NCI-H345 treated with DMSO at 0.1 percent for 48 hours (cell line): ENCODE results near the gene MYMX.
"Not testable (repeated sequence)": the region's sequence is repeated elsewhere in the genome, so short reads cannot be mapped to it uniquely, and the experiment has no call there.

Experiments
- DNase-seq: peaks from one replicate; lab custom pipeline; 2025; ENCODE audit not compliant: unreplicated experiment; lab: John Stamatoyannopoulos, UW

Gene MYMX

DNA sequence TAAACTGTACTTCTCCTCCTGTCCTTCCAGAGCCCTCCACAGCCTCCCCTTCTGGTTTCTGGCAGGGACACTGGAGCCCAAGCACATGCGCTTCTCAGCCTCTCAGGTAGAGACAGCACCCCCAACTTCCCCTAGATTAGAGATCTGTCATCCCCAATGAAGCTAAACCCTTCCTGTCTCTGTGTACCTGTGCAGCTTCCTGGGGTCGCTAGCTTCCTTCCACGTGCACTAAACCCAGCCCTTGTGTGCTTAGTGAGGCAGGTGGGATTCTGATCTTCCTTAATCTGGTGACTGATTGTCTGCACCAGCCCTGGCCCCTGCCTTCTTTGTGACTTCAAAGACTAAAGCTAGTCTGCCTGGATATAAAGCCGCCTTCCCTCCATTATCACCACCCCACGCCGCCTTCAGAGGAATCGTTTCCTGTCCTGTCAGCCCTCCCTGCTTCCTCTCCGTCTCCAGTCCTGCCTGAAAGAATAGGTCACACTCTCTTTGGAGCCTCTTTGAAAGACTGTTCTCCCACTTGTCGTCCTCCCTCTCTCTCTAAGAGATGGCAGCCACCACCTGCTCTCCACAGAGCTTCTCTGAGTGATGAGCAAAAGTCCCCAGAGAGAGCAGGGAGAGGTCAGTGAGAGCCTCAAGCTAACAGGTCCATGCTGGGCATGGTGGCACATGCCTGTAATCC lies 30.6 kb upstream of the MYMX start:
- no peak for DNase-seq

DNA sequence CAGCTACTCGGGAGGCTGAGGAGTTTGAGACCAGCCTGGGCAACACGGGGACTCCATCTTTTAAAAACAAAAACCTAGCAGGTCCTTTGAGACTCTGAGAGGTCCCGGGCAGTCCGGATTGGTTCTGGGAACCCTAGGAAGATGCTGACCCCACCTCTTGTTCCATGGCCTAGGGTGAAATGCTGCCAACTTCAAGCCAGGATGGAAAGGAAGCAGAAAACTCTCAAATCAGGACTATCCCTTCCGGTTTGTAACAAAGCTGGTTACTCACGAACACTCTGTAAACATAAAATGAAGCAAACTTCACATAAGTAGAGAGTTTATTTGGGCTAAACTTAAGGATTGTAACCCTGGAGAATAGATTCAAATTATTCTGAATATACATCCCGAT lies 30.1 kb upstream of the MYMX start:
- DNase-seq, result no peak

DNA sequence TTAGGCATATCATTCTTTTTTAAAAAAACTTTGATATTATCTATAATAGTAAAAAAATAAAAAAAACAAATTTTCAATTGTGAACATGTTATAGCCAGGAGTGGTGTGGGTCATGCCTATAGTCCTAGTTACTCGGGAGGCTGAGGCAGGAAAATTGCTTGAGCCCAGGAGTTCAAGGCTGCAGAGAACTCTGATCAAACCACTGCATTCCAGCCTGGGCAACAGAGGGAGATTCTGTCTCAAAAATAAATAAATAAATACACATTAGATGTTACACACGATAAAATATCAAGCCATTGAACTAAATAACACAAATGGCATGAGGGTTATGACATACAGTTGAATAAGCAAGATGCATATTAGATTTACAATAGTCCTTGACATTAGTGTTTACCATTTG lies 27.9 kb upstream of the MYMX start:
- no peak for DNase-seq

DNA sequence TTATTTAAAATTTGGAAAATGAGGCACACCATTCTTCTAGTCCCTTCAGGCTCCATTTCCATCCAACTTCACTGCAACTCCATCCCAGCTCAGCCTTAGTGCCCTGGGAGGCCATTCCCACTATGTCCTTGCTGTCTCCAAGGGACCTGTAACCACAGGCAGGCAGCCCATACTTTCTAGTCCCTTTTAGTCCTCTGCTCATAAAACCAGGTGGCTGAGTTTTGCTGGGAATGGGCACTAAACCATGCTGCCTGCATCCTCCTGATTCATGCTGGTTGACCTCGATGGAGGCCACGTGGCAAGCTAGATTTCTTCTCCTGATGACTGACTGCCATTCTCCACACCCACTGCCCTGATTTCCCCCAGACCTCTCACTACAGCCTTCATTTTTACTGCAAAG lies 27.5 kb upstream of the MYMX start:
- DNase-seq, result no peak

DNA sequence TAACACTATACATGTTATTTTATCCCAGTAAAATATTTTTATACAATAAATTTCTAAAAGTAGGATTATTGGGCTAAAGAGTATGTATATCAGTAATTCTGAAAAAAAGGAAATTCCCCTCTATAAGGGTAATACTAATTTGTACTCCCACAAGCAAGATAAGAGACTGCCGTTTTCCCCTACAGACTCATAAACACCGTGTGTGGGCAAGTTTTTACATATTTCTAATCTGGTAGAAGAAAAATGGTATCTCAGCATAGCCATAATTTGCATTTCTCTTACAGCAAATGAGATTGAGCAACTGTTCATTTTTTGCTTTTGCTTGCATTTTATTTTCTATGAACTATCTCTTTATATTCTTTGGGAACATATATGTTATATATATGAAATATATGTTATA lies 26.0 kb upstream of the MYMX start:
- no peak for DNase-seq

DNA sequence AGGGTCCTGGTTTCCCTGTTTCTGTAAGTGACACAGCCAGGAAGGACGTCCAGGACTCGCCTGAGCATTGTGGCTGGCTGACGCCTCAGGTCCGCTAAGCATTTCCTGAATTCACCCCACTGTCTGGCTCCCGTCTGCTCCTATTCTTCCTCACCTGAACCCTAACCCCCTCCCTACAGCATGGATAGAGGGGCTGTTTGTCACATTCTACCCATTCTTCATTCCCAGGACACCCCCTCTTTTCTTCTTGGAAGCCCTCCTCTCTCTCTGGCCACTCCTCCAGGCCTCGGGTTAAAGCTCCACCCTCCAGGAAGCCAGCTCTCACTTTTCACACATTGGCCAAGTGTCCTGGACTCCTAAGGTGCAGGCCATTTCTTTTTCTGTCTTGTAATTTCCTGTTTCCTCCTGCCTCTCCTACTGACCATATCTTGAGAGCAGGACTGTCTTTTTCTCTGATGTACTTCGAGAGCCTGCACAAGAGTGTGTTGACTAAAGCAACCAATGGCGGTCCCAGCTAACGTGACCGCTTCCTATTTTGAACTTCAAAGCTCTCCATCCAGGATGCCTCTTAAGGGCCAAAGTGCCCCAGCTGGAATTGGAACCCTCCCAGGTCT lies 24.2 kb upstream of the MYMX start:
- DNase-seq, result no peak

DNA sequence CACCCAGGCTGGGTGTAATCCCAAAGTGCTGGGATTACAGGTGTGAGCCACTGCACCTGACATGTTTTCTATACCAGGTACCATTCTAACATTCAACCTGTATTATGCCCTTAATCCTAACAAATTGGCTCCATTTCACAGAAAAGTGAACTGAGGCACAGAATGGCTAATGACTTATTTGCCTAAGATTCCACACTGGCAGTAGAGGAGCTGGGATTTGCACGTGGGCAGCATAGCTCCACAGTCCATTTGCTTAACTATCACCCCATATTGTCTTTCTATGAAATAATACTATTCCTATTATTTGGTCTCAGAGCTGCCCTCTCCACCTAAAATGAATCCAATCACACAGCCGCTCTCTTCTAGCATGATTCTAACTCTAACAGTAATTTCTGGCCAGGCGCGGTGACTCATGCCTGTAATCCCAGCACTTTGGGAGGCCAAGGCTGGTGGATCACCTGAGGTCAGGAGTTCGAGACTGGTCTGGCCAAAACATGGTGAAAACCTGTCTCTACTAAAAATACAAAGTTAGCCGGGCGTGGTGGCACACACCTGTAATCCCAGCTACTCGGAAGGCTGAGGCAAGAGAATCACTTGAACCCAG lies 23.3 kb upstream of the MYMX start:
- DNase-seq, result no peak

DNA sequence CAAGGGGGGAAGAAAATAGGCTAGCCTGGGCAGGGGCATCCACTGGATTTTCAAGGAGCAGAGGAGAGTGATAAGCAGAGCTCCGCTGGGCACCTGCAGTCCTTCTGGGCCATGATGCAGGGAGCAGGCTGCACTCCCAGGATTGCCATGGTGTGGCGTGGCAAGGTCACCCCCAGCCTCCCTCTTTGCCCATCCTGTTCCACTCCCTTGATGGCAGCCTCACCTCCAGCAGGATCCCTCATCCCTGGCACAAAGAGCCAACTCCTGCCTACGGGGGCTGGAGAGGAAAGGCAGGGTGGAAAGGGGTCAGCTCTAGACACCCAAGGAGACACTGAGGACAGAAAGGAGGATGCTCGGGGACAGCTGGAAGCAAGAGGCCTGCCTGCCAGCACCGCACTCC lies 22.4 kb upstream of the MYMX start:
- DNase-seq, result no peak

DNA sequence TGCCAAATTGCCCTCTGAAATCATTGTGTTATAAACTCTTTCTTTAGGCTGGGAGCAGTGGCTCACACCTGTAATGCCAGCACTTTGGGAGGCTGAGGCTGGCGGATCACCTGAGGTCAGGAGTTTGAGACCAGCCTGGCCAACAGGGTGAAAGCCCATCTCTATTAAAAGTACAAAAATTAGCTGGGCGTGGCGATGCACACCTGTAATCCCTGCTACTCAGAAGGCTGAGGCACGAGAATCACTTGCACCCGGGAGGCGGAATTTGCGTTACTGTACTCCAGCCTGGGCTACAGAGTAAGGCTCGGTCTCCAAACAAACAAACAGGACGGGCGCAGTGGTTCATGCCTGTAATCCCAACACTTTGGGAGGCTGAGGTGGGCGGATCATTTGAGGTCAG lies 20.4 kb upstream of the MYMX start:
- not testable (repeated sequence) for DNase-seq

DNA sequence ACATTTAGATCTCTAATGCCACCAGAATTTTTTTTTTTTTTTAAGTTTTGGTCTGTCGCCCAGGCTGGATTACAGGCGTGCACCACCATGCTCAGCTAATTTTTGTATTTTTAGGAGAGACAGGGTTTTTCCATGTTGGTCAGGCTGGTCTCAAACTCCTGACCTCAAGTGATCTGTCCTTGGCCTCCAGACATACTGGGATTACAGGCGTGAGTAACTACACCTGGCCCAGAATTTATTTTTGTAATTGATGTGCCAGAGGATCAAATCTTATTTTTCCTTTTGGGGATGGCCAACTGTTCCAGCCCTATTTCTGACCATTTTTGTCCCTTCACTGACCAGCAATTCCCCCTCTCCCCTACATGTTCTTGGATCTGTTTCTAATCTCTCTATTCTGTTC lies 18.0 kb upstream of the MYMX start:
- DNase-seq, result no peak

DNA sequence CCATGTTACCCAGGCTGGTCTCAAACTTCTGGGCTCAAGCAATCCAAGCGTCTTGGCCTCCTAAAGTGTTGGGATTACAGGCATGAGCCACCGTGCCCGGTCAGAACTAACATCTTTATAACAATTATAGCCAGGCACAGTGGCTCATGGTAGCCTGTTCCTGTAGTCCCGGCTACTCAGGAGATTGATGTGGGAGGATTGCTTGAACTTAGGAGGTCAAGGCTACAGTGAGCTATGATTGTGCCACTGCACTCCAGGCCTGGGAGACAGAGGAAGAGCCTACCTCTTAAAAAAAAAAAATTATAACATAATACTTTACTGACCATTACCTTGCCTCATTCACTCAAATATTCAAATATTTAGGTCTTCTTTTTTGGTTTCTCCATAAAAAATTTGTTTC lies 16.8 kb upstream of the MYMX start:
- DNase-seq, result no peak

DNA sequence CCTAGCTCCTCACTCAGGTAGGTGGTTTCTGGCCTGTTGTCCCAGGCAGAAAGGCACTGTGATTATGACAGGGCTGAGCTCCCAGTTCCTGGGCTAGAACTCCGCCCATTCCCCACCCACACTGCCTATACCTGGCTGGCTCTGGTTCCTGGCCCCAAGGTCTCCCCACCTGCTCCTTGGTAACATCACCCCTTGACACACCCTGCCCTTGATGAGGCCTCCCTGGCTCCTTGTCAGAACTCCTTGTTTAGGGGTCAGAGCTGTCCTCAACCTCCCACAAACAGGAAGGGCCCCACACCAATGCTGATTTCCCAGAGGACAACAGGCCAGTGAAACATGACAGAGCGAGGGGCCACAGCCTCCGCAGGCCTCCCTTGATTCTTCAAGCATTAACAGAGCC lies 15.5 kb upstream of the MYMX start:
- no peak for DNase-seq

DNA sequence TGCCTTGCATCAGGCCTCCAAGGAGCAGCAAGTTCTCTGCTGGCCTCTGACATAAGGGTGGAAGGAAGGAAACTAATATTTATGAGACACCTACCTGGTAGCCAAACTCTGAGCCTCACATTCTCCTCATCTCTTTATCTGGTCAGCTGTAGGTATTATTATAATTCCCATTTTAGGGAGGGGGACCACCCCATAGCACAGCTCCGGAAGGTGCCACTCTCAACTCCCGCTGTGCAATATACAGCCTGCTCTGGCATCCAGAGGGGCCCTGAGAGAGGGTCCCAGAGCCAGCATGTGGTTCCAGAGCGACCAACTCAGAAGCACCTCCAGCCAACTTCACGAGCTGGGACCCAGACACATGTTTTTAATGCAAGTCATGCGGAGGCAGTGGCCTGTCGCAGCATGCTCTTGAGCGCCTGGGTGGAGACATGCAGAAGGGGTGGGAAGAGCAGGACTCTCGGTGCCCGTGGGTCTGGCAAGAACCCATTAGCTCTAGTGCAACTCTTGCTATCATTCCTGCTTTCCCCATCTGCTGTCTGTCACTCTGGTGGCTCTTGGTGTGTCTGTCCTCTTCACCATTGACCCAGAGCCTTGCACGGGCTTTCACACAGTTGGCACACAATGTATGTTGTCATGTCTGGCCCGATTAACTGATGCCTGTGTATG lies 15.0 kb upstream of the MYMX start:
- DNase-seq, result no peak

DNA sequence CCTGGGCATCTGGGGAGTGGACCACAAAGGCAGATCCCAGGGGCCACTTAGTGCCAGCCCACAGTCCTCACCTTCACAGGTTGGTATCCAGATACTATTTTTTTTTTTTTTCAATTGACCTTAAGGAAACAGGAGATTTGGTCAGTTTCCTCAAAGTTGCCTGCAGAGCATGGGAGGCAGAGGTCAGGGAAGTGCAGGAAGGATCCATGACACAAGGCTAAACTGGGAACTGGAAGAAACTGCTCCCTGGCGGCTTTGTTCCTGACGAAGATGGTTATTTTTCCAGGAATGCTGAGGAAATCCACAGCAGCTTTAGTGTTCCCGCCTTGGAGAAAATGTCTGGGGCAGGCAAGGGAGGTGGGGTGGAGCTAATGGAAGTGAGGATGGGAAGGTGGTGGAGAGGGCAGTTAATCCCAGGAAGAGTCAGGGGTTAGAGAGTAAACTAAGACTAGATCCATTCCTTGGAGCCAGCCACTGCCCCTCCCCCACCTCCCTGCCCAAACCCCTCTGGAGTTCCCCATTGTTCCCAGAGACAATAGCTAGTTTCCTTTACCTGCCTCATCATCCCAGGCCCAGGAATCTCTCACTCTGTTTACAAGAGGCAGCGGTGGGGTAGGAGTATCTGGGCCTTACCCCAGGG lies 14.3 kb upstream of the MYMX start:
- no peak for DNase-seq

DNA sequence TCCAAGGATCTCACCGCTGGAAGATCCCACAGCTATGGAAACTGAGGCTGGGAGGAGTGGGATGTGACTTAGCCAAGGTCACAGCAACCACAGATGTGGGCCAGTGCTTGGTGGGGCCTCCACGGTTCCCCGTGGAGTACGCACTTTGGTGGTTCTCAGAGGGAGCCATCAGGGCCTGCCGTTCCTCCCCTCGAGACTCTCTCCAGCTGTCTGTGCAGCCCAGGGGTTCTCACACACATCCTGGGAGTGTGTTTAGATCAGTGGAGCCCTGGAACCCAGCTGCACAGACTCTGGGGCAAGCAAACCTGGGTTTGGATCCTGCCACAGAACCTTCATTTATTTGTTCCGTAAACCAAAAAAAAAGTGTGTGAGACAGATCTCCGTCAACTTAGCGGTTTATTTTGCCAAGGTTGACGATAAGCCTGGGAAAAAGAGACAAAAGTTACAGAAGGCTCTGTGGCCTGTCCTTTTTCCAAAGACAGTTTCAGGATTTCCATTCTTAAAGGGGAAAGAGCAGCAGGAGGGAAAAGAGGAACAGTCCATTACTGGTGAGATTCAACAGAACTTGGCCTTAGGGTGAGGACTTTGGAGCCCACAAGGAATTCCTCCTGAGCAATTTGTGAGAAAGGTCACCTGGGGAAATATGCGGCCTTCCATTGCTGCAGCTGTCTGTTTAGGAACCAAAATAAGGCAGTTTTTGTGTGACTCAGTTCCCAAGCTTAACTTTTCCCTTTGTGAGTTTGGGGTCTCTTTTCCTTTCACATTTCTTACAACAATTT lies 13.6 kb upstream of the MYMX start:
- no peak for DNase-seq

DNA sequence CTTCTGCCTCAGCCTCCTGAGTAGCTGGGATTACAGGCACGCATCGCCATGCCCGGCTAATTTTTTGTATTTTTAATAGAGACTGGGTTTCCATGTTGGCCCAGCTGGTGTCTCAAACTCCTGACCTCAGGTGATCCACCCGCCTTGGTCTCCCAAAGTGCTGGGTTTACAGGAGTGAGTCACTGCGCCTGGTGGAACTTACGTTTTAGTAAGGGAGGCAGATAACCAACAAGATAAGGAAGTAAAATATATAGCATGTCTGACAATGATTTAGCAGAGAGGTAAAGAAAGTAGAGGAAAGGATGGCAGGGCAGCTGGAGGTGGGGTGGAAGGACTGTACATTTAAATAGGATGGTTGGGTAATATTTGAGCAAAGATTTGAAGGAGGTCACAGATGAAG lies 12.8 kb upstream of the MYMX start:
- no peak for DNase-seq

DNA sequence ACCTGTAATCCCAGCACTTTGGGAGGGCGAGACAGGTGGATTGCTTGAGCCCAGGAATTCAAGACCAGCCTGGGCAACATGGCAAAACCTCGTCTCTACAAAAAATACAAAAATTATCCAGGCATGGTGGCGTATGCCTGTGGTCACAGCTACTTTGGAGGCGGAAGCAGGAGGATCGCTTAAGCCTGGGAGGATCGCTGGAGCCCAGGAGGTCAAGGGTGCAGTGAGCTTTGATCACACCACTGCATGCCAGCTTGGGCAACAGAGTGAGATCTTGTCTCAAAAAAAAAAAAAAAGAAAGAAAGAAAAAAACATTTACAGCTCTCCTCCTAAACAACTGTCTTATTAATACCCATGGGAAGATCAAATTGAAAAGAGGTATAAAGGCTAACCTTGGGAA lies 8.8 kb upstream of the MYMX start:
- DNase-seq, result no peak

DNA sequence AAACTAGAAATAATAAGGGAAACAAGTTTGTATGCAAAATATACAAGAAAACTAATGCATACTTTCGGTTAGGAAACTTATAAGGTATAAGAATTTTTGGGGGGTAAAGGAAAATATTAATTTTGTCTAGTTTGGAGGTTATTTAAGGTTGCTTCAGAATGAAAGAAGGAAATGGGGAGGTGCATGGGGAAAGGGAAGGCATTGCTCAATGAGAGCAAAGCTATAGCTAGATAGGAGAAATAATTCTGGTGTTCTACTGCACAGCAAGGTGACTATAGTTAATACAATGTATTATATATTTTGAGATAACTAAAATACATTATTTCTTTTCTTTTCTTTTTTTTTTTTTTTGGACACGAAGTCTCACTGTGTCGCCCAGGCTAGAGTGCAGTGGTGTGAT lies 5.4 kb upstream of the MYMX start:
- no peak for DNase-seq

DNA sequence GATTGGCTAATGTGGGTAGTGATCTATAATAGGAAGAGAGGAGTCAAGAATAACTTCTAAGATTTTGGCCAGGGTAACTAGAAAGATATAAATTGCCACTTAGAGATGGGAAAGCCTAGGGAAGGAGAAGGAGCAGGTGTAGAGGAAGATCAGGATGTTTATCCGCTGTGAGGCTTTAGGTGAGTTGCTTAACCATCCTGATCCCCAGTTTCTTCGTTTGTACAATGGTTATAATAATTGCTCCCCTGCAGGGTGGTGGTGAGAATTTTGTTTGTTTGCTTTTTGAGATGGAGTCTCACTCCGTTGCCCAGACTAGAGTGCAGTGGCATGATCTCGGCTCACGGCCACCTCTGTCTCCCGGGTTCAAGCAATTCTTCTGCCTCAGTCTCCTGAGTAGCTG lies 2.4 kb upstream of the MYMX start:
- no peak for DNase-seq

DNA sequence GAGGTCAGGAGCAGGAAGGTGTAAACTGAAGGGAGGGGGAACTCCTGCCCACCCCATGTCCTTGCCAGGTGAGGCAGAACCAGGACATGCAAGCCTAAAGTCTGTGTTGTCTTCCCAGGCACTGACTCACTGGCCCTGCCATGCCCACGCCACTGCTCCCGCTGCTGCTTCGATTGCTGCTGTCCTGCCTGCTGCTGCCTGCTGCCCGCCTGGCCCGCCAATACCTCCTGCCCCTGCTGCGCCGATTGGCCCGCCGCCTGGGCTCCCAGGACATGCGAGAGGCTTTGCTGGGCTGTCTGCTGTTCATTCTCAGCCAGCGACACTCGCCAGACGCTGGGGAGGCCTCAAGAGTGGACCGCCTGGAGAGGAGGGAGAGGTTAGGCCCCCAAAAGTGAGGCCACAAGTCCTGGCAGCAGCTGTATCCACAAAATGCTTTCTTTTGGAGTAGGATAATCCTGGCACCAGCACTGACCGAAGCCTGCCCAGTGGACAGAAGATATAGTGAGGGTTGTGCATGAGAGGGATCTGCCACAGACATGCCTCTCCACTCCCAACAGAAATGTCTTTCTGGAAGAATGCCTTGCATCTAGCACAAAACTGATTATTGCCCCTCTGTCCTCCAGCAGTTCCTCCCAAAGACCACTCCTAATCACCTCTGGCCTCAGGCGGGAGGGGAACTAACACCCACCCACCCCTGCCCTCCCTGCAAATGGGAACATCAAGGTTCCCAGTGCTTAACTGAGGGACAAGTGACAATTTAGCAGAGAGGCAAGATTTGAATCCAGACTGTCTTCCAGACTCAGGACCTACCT lies 812 bp downstream of the MYMX start:
- no peak for DNase-seq
